ENCODE results near the gene MAP4K2.
A peak's percentile ranks its signal among the peaks of the same experiment; 100 is the strongest.

Gene MAP4K2

GRCh38 chr11:64767344-64768299 is 35.4 kb downstream of the MAP4K2 start:
- peak; percentile 63 for DNase-seq (ENCODE audit: low spot score)

DNA sequence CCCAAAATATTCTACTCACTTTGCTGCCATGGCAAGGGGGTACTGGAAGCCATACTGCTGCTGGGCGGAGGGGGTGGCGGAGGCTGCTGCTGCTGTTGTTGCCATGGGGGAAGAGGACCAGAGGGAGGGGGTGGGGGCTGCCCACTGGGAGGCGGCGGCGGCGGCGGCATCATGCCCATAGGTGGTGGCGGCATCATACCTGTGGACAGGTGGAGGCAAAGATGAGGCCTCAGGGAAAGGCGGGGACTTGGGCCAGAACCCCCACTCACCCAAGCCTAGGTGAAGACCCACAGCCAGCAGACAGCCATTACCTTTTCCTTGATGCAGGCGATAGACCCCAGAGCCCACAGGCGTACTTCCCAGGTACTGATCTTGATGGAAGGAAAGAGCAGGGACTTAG is 36.1 kb downstream of the MAP4K2 start:
- no peak for DNase-seq (ENCODE audit: low spot score)

GRCh38 chr11:64765851-64766665 is 37.0 kb downstream of the MAP4K2 start:
- DNase-seq (ENCODE audit: low spot score) = no peak

DNA sequence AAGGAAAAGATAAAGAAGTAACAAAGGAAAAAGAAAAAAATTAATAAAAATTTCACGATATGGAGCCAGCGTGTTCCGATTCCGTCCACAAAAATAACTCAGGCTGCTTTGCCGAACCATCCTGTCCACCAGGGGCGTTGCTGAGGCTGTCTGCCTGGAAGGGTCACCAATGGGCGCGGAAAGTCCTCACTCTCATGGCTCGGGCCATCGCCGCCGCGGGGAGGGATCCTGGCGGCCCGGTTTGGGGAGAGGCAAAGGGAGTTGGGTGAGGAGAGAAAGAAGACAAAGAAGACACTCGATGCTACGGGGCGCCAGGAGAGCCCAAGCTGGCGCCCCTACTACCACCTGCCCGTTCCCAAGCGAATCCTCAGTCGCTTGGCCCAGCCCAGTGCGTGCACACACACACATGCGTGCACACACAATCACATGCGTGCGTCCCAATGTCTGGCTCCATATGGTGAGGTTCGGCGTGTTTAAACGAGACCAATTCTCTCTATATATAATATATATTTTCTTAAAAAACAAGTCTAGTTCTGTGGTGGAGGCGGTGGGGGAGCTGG is 37.6 kb downstream of the MAP4K2 start:
- no peak for DNase-seq (ENCODE audit: low spot score)

DNA sequence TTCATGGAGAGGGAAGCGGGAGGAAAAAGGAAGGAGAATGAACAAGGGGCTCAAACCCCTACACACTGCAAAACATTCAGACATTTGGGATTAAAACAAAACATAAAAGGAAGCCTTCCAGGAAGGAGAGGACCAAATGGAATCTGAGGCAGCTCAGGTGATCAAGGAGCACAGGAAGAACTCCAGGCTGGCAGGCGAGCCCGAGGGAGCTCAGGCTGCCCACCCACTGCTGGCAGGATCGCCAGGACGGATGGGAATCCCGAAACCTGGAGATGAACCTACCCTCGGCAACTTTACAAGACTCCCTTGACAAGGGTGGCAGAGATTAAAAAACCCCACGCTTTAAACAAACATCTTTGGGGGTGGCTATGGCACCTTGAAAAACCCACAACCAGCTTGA is 38.3 kb downstream of the MAP4K2 start:
- no peak for DNase-seq (ENCODE audit: low spot score)

- no peak for DNase-seq (ENCODE audit: low spot score)
Measured at GRCh38 chr11:64764040-64764611, 38.9 kb downstream of the MAP4K2 start.

GRCh38 chr11:64763526-64764039 is 39.4 kb downstream of the MAP4K2 start:
- DNase-seq (ENCODE audit: low spot score) = no peak

DNA sequence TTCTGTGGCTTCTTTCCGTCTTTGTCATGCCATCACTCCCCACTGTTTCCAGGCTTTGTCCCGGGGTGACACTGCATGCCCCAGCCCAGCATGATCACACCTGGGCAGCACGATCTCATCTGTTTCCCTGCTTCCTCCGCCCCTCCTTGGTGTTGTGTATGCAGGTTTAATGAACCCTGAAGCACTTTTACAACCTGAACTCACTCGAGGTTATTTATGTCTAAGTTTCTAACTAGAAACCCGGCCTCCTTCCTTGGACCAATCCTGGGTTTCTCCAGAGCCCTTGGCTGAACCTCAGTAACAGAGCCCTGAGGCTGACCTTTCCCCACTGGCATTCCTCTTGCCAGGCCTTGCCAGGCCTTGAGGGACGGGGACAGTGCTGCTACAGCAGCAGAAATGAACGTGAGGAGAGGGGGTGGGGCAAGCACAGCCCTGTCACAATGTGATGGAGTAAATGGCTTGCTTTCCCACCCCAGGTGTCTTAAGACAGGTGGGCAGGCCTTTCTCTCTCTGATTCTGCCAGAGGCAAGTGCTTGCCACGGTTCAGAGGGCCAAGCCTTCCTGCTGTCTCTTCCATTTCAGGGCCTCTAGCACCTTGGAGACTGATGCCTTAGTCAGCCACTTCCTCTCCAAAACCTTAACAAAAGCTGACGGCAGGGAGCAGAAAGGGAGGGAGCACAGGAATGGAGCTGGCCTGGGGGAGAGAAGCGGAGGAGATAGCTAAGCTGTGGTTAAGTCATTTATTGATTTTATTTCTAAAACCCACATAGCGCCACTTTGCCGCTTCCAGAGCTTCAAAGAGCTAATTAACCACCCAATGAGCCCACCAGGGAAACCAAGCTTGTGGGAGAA is 40.1 kb downstream of the MAP4K2 start:
- no peak for DNase-seq (ENCODE audit: low spot score)

- DNase-seq (ENCODE audit: low spot score) = no peak
Measured at GRCh38 chr11:64762277-64762673, 40.7 kb downstream of the MAP4K2 start.

DNA sequence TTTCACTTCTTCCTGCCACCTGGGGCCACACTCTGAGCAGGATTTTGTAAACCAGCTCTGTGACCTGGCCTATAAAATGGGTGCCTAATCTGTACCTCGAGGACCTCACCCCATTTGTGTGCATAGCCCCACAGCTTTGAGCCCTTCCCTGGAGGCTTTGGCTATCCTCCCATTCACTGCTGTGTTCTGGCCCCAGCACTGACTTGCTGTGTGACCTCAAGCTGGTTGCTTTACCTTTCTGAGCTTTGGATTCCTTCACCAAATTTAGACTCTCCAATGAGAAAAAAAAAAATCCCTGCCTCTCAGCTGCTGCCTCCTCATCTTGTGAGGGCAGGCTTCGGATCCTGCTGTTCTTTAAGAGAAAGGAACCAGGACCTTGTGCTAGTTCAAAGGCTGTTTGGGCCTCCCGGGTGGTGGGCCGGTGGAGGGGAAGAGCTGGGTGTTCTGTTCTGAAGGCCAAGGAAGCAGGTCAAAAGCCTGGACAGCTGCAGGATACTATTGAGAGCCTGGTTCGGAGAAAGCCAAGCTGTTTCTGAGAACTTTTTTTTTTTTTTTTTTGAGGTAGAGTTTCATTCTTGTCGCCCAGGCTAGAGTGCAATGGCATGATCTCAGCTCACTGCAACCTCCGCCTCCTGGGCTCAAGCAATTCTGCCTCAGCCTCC is 42.1 kb downstream of the MAP4K2 start:
- no peak for DNase-seq (ENCODE audit: low spot score)

DNA sequence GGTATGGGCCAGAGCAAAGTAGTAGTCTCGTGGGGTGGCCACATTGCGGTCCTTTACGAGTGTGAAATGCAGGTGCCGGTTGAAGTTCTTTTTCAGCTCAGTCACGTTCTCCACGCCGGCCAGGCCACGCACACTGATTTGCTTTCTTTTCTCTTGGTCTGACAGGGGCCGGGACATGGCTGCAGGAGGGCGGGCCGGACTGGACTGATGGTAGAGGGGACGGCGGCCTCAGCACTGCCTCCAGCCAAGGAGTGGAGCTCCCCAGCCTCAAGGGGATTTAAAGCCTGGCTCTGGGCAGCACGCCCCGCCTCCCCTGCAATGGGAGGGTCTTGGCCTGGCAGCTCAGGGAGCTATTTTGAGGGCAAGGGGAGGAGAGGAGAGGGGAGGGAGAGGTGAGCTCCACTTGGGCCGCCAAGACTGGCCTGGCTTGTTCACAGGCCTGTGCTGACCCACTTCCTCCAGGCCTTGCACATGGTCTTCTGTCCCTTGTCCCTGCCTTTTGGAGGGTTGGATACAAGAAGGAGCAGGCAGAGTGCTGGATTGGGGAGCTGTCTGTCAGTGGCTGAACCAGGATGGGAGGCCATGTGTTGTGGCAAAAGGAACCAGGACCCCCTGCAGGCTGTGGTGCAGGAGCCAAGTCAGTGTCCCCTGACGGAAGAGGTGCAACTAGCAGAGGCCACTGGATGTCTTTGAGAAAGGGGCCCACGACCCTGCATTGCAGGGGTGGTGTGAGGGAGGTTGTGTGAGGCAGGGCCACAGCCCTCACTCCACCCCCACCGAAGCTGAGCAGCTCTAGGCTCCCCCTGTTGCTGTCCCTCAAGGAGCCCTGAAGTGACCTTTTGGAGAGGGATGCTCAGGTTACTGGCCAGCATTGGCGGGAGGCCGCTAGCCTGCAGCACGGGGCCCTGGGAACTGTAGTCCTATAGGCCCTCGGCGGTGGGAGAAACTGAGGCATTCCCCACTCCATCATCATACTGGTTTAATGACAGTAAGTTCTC is 43.0 kb downstream of the MAP4K2 start, which contains the start of gene PYGM:
PYGM (minus strand) TSS at position 253 of the 998 bp plus-strand sequence; CDS start at position 177, 76 bp downstream.
- peak; percentile 89 for DNase-seq (ENCODE audit: low spot score)

- DNase-seq (ENCODE audit: low spot score) = no peak
Measured at GRCh38 chr11:64759131-64759721, 43.8 kb downstream of the MAP4K2 start.

DNA sequence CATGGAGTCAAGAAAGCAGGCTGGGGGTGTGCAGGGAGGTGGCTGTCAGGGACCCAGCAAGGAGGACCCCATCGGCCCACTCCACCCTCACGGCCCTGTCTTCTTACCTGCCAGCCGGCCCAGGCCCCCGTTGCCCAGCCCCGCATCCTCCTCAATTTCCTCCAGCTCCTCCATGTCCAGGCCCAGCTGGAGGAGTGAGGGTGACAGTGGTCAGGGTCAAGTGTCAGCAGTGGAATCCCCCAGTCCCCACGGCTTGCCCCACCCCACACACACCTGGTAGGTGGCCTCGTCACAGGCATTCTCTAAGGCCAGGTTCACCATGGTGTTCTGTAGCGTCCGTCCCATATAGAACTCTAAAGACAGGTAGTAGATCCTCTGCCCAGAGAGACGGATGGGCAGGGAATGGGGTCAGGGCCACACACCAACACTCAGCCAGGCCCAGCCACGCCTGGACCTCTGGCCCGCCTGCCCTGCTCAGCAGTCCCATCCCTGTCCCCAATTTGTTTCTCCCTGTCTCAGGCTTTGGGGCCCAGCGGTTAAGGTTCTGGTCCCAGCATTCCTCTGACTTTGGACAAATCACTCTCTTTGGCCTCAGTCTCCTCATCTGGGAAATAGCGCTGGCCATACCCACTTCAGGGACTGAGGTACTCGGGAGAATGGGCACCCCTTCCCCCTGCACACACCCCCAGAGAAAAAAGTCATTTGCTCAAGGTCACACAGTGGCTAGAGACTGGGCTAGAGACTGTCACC is 44.5 kb downstream of the MAP4K2 start:
- no peak for DNase-seq (ENCODE audit: low spot score)

DNA sequence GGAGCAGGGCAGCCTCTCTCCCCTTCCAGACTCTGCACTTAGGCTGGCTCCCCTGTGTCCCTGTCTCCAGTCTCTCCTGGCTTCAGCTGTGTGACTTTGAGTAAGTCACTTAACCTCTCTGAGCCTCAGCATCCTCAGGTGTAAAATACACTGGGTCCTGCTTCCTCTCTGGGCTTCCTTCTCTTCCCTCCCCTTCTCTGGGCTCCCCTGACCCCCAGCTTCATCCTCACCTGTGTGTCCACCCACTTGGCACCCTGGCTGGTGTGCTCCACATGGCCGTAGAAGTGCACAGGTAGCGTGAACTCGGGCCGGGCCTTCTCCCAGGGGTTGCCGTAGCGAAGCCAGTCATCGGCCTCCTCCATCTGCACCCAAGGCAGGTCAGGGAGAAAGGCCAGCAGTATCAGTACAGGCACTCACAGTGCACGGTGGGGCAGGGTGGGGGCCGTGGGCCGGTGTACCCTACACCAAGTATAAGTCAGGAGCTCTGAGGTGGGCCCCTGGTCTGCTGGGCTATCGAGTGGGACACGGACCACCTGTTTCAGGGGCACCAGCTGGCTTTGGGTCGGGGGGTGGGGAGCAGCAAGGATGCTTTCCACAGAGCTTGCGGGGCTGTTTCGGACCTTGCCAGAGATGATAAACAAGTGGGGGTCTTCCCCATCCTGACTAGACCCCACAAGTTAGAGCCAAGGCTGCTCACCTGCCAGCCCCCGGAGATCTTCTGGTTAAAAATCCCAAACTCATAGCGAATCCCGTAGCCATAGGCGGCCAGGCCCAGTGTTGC is 45.3 kb downstream of the MAP4K2 start:
- no peak for DNase-seq (ENCODE audit: low spot score)

DNA sequence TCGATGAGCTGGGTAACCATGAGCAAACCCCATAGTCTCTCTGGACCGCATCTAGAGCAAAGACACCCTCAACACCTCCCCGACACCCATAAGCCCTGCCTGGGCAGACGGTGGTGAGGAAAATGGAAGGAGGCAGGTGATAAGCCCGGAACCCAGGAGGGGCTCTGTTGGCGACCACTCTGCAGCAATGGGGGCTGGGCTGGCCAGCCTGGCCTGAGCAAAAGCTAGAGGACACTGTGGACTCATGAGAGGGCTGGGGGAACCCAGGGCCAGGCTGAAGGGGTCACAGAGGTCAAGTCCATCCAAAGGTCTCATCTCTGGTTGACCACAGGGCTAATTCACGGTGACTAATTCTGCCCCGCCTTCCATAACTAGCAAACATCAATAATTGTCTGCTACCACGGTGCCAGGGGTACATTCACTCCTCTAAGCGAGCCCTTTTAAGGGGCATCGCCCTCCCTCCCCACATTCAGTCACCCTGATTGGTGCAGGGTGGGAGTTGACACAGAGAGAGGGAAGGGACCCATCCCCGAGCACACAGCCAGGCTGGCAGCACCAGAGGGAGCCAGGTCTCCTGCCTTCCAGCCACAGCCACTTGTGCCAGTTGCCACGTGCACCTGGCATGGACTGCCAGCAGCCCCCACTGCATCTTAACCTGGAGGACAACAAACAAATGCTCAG is 47.2 kb downstream of the MAP4K2 start:
- no peak for DNase-seq (ENCODE audit: low spot score)

DNA sequence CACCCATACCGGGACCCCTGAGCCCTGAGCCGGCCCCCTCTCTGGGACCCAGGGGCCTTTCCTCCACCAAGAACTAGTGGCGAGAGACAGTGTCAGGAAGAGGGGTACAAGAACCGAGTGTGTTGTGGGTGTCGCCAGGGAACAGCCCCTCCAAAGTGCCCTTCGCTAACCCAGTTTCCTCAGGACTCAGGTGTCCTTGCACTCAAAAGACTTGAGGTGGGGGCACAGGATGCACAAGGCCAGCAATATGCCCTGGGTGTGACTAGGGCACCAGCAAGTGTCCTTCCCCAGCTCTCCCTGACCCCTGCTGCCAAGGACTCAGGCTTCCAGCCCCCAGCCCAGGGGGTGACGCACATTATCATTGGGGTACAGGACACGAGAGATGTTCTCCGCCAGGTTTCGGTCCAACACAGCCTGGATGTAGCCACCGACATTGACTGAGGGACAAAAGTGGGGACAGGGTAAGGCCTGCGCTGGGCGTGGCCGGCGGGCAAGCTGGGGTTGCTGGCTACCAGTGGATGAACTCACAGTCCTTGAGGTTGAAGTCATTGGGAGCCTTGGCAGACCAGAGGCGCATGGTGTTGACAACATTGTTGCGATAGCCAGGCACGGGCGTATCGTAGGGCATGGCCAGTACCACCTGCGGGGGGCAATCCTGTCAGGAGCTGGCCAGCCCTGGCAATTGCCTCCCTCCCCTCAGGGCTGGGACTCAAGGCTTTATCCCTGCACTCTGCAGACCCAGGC is 47.9 kb downstream of the MAP4K2 start:
- DNase-seq (ENCODE audit: low spot score) = no peak

Data from iPS-NIHi11 (cell line).